ENCODE results near the gene SCNM1.

GRCh38 chr1:151143986-151144385, 22.0 kb upstream of the SCNM1 start:
- TF ChIP-seq EZH2 (IDR thresholded peaks at IDR 0.05; ENCODE audit: insufficient read depth, low read length): no peak
- no peak for TF ChIP-seq CTCF (IDR thresholded peaks at IDR 0.05; ENCODE audit: insufficient read depth, low read depth, low read length)
